Measurements from ENCODE around the gene ATP5MC3. TPM values are rescaled to one million over a fixed set of nuclear protein-coding genes. Genes with fewer than 3 reads are reported as not detected.

Gene ATP5MC3
- total and polyA plus RNA-seq, 10 of the 15 experiments (the other 5 are each of a cell fraction or from before 2014, with no cell fraction given) = 308 to 1,196 (median 550) TPM

- TF ChIP-seq ZNF687 (IDR thresholded peaks at IDR 0.05) = no peak
- no peak for TF ChIP-seq ATF3 (IDR thresholded peaks at IDR 0.05; ENCODE audit: borderline replicate concordance, extremely low read depth, low read depth, low read length)
- peak; percentile 91 for TF ChIP-seq POLR2A (IDR thresholded peaks at IDR 0.05; ENCODE audit: low read depth, low read length)
- TF ChIP-seq RCOR1 (conservative IDR thresholded peaks at IDR 0.05; ENCODE audit: low read depth, low read length) = peak; percentile 98
- no peak for TF ChIP-seq RB1 (IDR thresholded peaks at IDR 0.05; ENCODE audit: borderline replicate concordance)
- 0 out of 2 replicates have a peak, but pooled peaks have one; percentile 30 for TF ChIP-seq EED (IDR thresholded peaks at IDR 0.05; ENCODE audit: low read depth)
- TF ChIP-seq CBFB (IDR thresholded peaks at IDR 0.05; ENCODE audit: low read depth) = peak; percentile 97
- TF ChIP-seq ZNF217 (IDR thresholded peaks at IDR 0.05) = no peak
- TF ChIP-seq SPI1 (IDR thresholded peaks at IDR 0.05; ENCODE audit: borderline replicate concordance, insufficient read depth, low read depth, low read length) = no peak
- no peak for TF ChIP-seq CHD1 (IDR thresholded peaks at IDR 0.05; ENCODE audit: low read depth, low read length)
- peak; percentile 46; the same call in 1 of the 2 replicates for TF ChIP-seq ELK1 (IDR thresholded peaks at IDR 0.05; ENCODE audit: low read depth, low read length)
- no peak for TF ChIP-seq NR2C2 (IDR thresholded peaks at IDR 0.05; ENCODE audit: borderline replicate concordance, control insufficient read depth, insufficient read length, low read depth)
- TF ChIP-seq HDGF (IDR thresholded peaks at IDR 0.05) = peak; percentile 99
- no peak for TF ChIP-seq ZSCAN29 (IDR thresholded peaks at IDR 0.05)
- no peak for TF ChIP-seq MTA3 (IDR thresholded peaks at IDR 0.05; ENCODE audit: borderline replicate concordance, low read length)
- TF ChIP-seq POU2F2 (IDR thresholded peaks at IDR 0.05; ENCODE audit: borderline replicate concordance, low read depth, low read length) = peak; percentile 74; the same call in 1 of the 3 replicates
- TF ChIP-seq BHLHE40 (IDR thresholded peaks at IDR 0.05; ENCODE audit: borderline replicate concordance in 1 of 2, low read depth in 2 of 2, low read length in 1 of 2) = peak in 1 of 2 experiments; percentile 57; a peak in 2 of 4 replicates
- TF ChIP-seq CBX3 (IDR thresholded peaks at IDR 0.05; ENCODE audit: borderline replicate concordance, low read depth) = no peak
- TF ChIP-seq LARP7 (IDR thresholded peaks at IDR 0.05) = 0 out of 2 replicates have a peak, but pooled peaks have one; percentile 69
- peak; percentile 48; the same call in 1 of the 2 replicates for TF ChIP-seq RELB (IDR thresholded peaks at IDR 0.05; ENCODE audit: low read depth)
- TF ChIP-seq ATF7 (IDR thresholded peaks at IDR 0.05; ENCODE audit: low read depth) = peak; percentile 42; the same call in 1 of the 2 replicates
- no peak for TF ChIP-seq STAT3 (IDR thresholded peaks at IDR 0.05; ENCODE audit: low read depth, low read length)
These were observed 13.5 kb downstream of the ATP5MC3 start, which contains the start of gene ATF2 (continued) for GRCh38 chr2:175167792-175168563.
